Peyer's patch (tissue), 4 donors: ENCODE data around the gene CACNA1A. TPM values are rescaled to one million over a fixed set of nuclear protein-coding genes. Genes with fewer than 3 reads are reported as not detected.

ENCODE experiments used
- DNase-seq, 3 donors: peaks; one replicate each; pipeline ENCODE4 v3.0.0-alpha.2; 2017 to 2019
- H3K27ac ChIP-seq, 4 donors: fragments of 200-600 bp; sonication (generic); one replicate each; pipeline ENCODE4 v1.5.1; 2016 to 2019
- H3K27me3 ChIP-seq, 2 donors: fragments of 200-600 bp; sonication (generic); one replicate each; pipeline ENCODE4 v1.5.1; 2019
- H3K36me3 ChIP-seq, 3 donors: fragments of 200-600 bp; sonication (generic); one replicate each; pipeline ENCODE4 v1.5.1; 2016 to 2019
- H3K4me1 ChIP-seq, 4 donors: fragments of 200-600 bp; sonication (generic); one replicate each; pipeline ENCODE4 v1.5.1; 2016 to 2019
- H3K4me3 ChIP-seq, 4 donors: fragments of 200-600 bp; sonication (generic); 1 replicate in 3 of 4; 2 replicates in 1 of 4; pipeline ENCODE4 v1.5.1; 2016 to 2019; ENCODE audit warnings: mild to moderate bottlenecking in 1 of 4
- H3K9me3 ChIP-seq, 4 donors: fragments of 200-600 bp; sonication (generic); one replicate each; pipeline ENCODE4 v1.5.1; 2016 to 2019; ENCODE audit warnings: mild to moderate bottlenecking in 1 of 4
- POLR2A ChIP-seq, 2 donors: fragments of 450-650 bp; IDR thresholded peaks; one replicate each; pipeline ENCODE4 v1.5.1; 2017; ENCODE audit warnings: antibody characterized with exemption in 2 of 2, mild to moderate bottlenecking in 2 of 2, moderate library complexity in 2 of 2
- total RNA-seq, 4 donors: library from RNA; depleted of rRNA; stranded (reverse); fragments of >200 nt; gene quantifications; one replicate each; pipeline ENCODE4 v1.1.0, GENCODE V29; 2016
- TF ChIP-seq, protein P1 (sequence below), 6 experiments: fragments of 450-650 bp in 4 of 6; fragments of 200-600 bp in 2 of 6; sonication (generic) in 1 of 6; IDR thresholded peaks; one replicate each; pipeline ENCODE4 v1.5.1; 2017 to 2019; ENCODE audit warnings: antibody characterized with exemption in 6 of 6, mild to moderate bottlenecking in 3 of 6, moderate library complexity in 1 of 6

CACNA1A gene
- total RNA-seq, 4 donors from 2014 or later, result 16.8 to 25.7 (median 21.7) TPM

- Histone ChIP-seq H3K4me3 (no peak overlapping the region), H3K4me1 (no peaks in the 10 kb centered on the region)
- no peak for TF ChIP-seq POLR2A (IDR thresholded peaks at IDR 0.05)
- TF ChIP-seq, protein P1, sequence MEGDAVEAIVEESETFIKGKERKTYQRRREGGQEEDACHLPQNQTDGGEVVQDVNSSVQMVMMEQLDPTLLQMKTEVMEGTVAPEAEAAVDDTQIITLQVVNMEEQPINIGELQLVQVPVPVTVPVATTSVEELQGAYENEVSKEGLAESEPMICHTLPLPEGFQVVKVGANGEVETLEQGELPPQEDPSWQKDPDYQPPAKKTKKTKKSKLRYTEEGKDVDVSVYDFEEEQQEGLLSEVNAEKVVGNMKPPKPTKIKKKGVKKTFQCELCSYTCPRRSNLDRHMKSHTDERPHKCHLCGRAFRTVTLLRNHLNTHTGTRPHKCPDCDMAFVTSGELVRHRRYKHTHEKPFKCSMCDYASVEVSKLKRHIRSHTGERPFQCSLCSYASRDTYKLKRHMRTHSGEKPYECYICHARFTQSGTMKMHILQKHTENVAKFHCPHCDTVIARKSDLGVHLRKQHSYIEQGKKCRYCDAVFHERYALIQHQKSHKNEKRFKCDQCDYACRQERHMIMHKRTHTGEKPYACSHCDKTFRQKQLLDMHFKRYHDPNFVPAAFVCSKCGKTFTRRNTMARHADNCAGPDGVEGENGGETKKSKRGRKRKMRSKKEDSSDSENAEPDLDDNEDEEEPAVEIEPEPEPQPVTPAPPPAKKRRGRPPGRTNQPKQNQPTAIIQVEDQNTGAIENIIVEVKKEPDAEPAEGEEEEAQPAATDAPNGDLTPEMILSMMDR (IDR thresholded peaks at IDR 0.05), result no peak
These were observed 12.6 kb downstream of the CACNA1A start for GRCh38 chr19:13493516-13494310.

DNA sequence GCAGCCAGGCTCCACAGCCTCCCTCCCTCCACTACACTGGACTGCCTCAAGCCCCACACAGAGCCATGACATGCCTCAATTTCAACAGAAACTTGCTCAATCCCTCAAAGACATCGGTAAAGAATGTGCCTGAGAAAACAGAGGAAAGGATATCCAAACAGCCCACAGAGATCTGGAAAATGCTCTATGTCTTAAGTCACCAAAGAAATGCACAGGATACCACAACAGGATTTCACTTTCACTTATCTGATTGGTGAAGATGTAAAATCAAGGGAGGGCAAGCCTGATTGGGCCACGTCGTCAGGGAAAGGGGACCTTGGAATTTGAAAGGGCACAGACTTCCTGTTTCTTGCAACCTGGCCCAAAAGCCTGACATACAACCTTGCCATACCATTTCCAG is 14.2 kb downstream of the CACNA1A start:
- H3K9me3 ChIP-seq, result no peaks in the 10 kb centered on the region
- H3K27me3 ChIP-seq, result no peaks in the 10 kb centered on the region
- no peak overlapping the region for H3K4me3 ChIP-seq
- no peaks in the 10 kb centered on the region for H3K4me1 ChIP-seq
- TF ChIP-seq, protein P1 (IDR thresholded peaks at IDR 0.05), result no peak
- no peak for TF ChIP-seq POLR2A (IDR thresholded peaks at IDR 0.05)
- H3K27ac ChIP-seq, result no peak overlapping the region
- no peaks in the 10 kb centered on the region for H3K36me3 ChIP-seq
- DNase-seq, result no peak

More at GRCh38 chr19:13493516-13494310, 12.6 kb downstream of the CACNA1A start:
- H3K27ac ChIP-seq, result no peak overlapping the region
- no peaks in the 10 kb centered on the region for H3K27me3 ChIP-seq
- no peak for DNase-seq
- no peaks in the 10 kb centered on the region for H3K9me3 ChIP-seq
- no peaks in the 10 kb centered on the region for H3K36me3 ChIP-seq

DNA sequence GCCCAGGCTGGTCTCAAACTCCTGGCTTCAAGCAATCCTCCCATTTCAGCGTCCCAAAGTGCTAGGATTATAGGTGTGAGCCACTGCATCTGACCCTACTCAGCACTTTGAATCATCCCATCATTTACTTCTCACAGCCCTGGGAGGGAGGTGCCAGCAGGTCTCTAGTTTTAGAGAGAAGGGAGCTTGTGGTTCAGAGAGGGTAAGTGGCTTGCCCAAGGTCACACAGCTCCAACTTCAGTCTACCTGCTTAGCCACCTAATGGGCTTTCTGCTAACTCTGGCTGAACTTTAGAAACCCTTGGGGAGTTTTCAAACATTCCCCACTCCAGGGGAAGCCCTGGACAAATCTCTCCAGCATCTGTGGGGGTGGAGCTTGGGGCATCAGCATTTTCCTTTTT is 18.3 kb downstream of the CACNA1A start:
- no peak overlapping the region for H3K4me3 ChIP-seq
- H3K36me3 ChIP-seq, result no peaks in the 10 kb centered on the region
- H3K27ac ChIP-seq, result no peak overlapping the region
- H3K9me3 ChIP-seq, result no peaks in the 10 kb centered on the region
- H3K27me3 ChIP-seq, result no peaks in the 10 kb centered on the region
- TF ChIP-seq, protein P1 (IDR thresholded peaks at IDR 0.05), result no peak
- no peak for TF ChIP-seq POLR2A (IDR thresholded peaks at IDR 0.05)
- DNase-seq, result no peak
- no peaks in the 10 kb centered on the region for H3K4me1 ChIP-seq

DNA sequence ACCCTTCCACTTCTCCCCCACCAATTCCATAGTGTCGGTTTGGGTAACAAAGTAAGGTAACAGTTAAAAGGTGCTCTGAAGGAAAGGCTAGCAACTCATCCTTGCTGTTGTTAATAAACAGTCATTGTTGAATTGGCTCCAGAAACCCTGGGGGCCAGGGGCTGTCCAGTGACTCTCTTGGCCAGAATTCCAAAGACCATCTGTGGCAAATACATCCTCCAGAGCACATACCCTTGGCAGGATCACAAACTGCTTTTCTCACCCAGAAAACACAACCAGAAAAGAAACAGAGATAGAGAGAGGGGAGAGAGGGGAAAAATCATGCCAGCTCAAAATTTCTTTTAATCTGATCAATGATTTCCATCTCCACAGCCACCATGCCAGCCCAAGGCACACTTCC is 22.1 kb downstream of the CACNA1A start:
- Histone ChIP-seq H3K4me3 (no peak overlapping the region), H3K9me3 (no peaks in the 10 kb centered on the region), H3K27ac (no peak overlapping the region), H3K27me3 (no peaks in the 10 kb centered on the region), H3K4me1 (no peaks in the 10 kb centered on the region), H3K36me3 (no peaks in the 10 kb centered on the region)
- no peak for DNase-seq
- TF ChIP-seq POLR2A (IDR thresholded peaks at IDR 0.05), result no peak
- TF ChIP-seq, protein P1 (IDR thresholded peaks at IDR 0.05), result no peak

GRCh38 chr19:13483215-13483614 is 23.1 kb downstream of the CACNA1A start:
- no peaks in the 10 kb centered on the region for H3K27me3 ChIP-seq
- TF ChIP-seq, protein P1 (IDR thresholded peaks at IDR 0.05), result no peak
- TF ChIP-seq POLR2A (IDR thresholded peaks at IDR 0.05), result no peak
- DNase-seq, result no peak

More at GRCh38 chr19:13483215-13483614, 23.1 kb downstream of the CACNA1A start:
- no peak overlapping the region for H3K4me3 ChIP-seq
- H3K9me3 ChIP-seq, result no peaks in the 10 kb centered on the region
- no peaks in the 10 kb centered on the region for H3K4me1 ChIP-seq
- H3K36me3 ChIP-seq, result no peaks in the 10 kb centered on the region
- no peak overlapping the region for H3K27ac ChIP-seq
